Stimulated activated CD4-positive, alpha-beta T cell treated with anti-CD3 and anti-CD28 coated beads, Interleukin-2, amount 100 ng/mL, for 48 hours (primary cell): ENCODE data around the gene CCDC107.
A peak's percentile ranks its signal among the peaks of the same experiment; 100 is the strongest.
"Not testable (repeated sequence)": the region's sequence is repeated elsewhere in the genome, so short reads cannot be mapped to it uniquely, and the experiment has no call there.

Source experiments
- DNase-seq, 2 donors: peaks; one replicate each; pipeline ENCODE4 v3.0.0-alpha.2; 2020

Gene CCDC107

GRCh38 chr9:35658137-35658967 is at the start of gene CCDC107:
CCDC107 (plus strand) TSS chr9:35658292; CDS start chr9:35658380, 88 bp downstream.
- DNase-seq = peak; percentile 75 to 80

- no peak for DNase-seq
These were observed 48.9 kb upstream of the CCDC107 start for GRCh38 chr9:35609001-35609819.

GRCh38 chr9:35609820-35610163 is 48.3 kb upstream of the CCDC107 start:
- DNase-seq = no peak

GRCh38 chr9:35611230-35611797 is 46.8 kb upstream of the CCDC107 start:
- peak; percentile 48 to 56 for DNase-seq

GRCh38 chr9:35612066-35612465 is 46.0 kb upstream of the CCDC107 start:
- DNase-seq = not testable (repeated sequence)

GRCh38 chr9:35612843-35613242 is 45.2 kb upstream of the CCDC107 start:
- DNase-seq = no peak

GRCh38 chr9:35615981-35616680 is 42.0 kb upstream of the CCDC107 start:
- DNase-seq = no peak

GRCh38 chr9:35616681-35617459 is 41.2 kb upstream of the CCDC107 start:
- peak; percentile 58 to 59 for DNase-seq

- no peak for DNase-seq
These were observed 40.5 kb upstream of the CCDC107 start for GRCh38 chr9:35617548-35617947.

GRCh38 chr9:35618325-35618727 is 39.8 kb upstream of the CCDC107 start, which contains the start of gene CD72:
CD72 (minus strand) TSS chr9:35618413; CDS start chr9:35618303, 110 bp downstream.
- no peak for DNase-seq

- peak in 1 of 2 donors; percentile 32 for DNase-seq
These were observed 39.0 kb upstream of the CCDC107 start for GRCh38 chr9:35618854-35619799.

- DNase-seq = no peak
These were observed 38.3 kb upstream of the CCDC107 start for GRCh38 chr9:35619800-35620158.

GRCh38 chr9:35627575-35627974 is 30.5 kb upstream of the CCDC107 start:
- DNase-seq = no peak

- no peak for DNase-seq
These were observed 29.6 kb upstream of the CCDC107 start for GRCh38 chr9:35628389-35628991.

GRCh38 chr9:35629597-35629996 is 28.5 kb upstream of the CCDC107 start:
- no peak for DNase-seq

- DNase-seq = no peak
These were observed 22.4 kb upstream of the CCDC107 start for GRCh38 chr9:35635730-35636129.

- DNase-seq = no peak
These were observed 21.8 kb upstream of the CCDC107 start for GRCh38 chr9:35636135-35636876.

GRCh38 chr9:35636877-35637246 is 21.2 kb upstream of the CCDC107 start:
- DNase-seq = not testable (repeated sequence)

- DNase-seq = not testable (repeated sequence)
These were observed 20.6 kb upstream of the CCDC107 start for GRCh38 chr9:35637427-35637955.
